ENCODE results near the gene EPYC. TPM values are rescaled to one million over a fixed set of nuclear protein-coding genes. Genes with fewer than 3 reads are reported as not detected.

EPYC gene
- total and polyA plus RNA-seq, 2 experiments from 2014 or later: not detected

DNA sequence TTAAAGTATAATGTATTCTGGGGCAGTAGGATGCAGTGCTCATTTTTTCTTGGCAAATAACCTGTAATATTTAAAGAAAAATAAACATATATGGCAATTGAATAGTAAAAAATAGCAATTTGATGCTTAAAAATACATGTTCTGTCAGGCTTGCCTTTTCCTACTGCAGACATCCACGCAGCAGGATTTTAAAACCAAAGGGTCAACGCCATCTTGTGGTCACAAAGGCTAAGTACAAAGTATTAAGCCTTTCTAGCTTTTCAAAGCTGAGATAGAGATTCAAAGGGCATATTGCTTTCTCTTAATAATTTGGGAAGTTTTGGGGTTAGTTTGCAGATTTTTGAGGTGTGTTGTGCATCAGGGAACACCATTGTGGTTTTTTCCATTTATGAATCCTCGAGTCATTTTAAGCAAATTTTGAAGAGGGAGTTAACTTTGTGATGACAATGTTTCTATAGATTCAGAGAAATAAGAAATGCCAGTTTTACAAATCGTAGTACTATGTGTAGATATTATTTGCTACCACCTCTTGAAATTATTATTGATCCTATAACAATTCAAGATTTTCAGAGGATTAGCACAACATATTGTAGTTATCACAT lies 45.1 kb downstream of the EPYC start:
- no peaks in the 10 kb centered on the region for H4K20me1 ChIP-seq (replicated peaks; ENCODE audit: insufficient read depth)
- H3K27ac ChIP-seq (ENCODE audit: low read depth): no peak overlapping the region
- TF ChIP-seq, protein P1, sequence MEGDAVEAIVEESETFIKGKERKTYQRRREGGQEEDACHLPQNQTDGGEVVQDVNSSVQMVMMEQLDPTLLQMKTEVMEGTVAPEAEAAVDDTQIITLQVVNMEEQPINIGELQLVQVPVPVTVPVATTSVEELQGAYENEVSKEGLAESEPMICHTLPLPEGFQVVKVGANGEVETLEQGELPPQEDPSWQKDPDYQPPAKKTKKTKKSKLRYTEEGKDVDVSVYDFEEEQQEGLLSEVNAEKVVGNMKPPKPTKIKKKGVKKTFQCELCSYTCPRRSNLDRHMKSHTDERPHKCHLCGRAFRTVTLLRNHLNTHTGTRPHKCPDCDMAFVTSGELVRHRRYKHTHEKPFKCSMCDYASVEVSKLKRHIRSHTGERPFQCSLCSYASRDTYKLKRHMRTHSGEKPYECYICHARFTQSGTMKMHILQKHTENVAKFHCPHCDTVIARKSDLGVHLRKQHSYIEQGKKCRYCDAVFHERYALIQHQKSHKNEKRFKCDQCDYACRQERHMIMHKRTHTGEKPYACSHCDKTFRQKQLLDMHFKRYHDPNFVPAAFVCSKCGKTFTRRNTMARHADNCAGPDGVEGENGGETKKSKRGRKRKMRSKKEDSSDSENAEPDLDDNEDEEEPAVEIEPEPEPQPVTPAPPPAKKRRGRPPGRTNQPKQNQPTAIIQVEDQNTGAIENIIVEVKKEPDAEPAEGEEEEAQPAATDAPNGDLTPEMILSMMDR (conservative IDR thresholded peaks at IDR 0.05; ENCODE audit: low read depth in 2 of 2): peak; percentile 74 to 75
- TF ChIP-seq JUNB (IDR thresholded peaks at IDR 0.05; ENCODE audit: unreplicated experiment): no peak
- no peak for TF ChIP-seq EZH2phosphoT487 (IDR thresholded peaks at IDR 0.05; ENCODE audit: unreplicated experiment)
- TF ChIP-seq ZNF114 (CRISPR knock-in tag; IDR thresholded peaks at IDR 0.05): no peak
- no peak for TF ChIP-seq POLR2AphosphoS5 (IDR thresholded peaks at IDR 0.05; ENCODE audit: low read depth)
- no peak for TF ChIP-seq NANOG (IDR thresholded peaks at IDR 0.05; ENCODE audit: borderline replicate concordance)
- TF ChIP-seq EZH2 (IDR thresholded peaks at IDR 0.05; ENCODE audit: low read depth, unreplicated experiment): no peak
- no peak for TF ChIP-seq STAT1 (IDR thresholded peaks at IDR 0.05; ENCODE audit: unreplicated experiment)
- no peaks in the 10 kb centered on the region for H3K27me3 ChIP-seq (ENCODE audit: insufficient read depth)
- no peak overlapping the region for H3K4me3 ChIP-seq
- no peaks in the 10 kb centered on the region for H3K36me3 ChIP-seq (ENCODE audit: insufficient read depth)
- DNase-seq (ENCODE audit: low spot score): peak; percentile 74
- Mint-ChIP-seq H3K27ac (no peak overlapping the region), H3K27me3 (ENCODE audit: insufficient read depth, low read depth, poor library complexity) (peaks cover 2% of the 10 kb centered on the region), H3K4me3 (no peak overlapping the region), H3K36me3 (ENCODE audit: low read depth) (no peaks in the 10 kb centered on the region; the same call in 2 of the 3 replicates), H3K9me3 (no peaks in the 10 kb centered on the region), H3K4me1 (no peaks in the 10 kb centered on the region)
- H3F3A ChIP-seq (replicated peaks; ENCODE audit: low read depth): no peaks in the 10 kb centered on the region
- no peaks in the 10 kb centered on the region for H3K9me2 ChIP-seq (ENCODE audit: insufficient read depth)
- H3K4me2 ChIP-seq: no peak overlapping the region
- no peaks in the 10 kb centered on the region for H3K79me2 ChIP-seq (replicated peaks; ENCODE audit: insufficient read depth)
- H3K4me1 ChIP-seq (ENCODE audit: insufficient read depth): no peaks in the 10 kb centered on the region
- H2AFZ ChIP-seq: no peak overlapping the region
- peak; percentile 56; the same call in 2 of the 3 replicates for ATAC-seq

DNA sequence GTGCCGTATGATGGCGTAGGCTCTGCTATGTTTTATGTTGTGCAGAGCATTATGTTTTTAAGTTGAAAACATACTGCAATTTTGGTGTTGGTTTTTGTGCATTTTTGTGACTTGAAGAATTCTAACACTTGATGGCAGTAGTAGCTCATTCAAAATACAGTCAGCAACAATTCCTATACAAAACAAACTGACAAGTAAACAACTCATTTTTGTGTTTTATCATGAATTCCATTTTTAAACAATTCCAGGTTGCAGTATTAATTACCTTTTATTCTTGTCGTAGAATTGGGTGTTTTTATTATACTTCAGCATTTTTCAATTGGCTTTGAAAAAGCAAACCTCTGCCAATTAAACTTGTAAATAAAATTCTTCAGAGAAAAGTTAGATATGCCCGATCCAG lies 45.7 kb downstream of the EPYC start:
- no peak for ATAC-seq
- peaks cover 2% of the 10 kb centered on the region for H3K27me3 Mint-ChIP-seq (ENCODE audit: insufficient read depth, low read depth, poor library complexity)
- TF ChIP-seq POLR2AphosphoS5 (IDR thresholded peaks at IDR 0.05; ENCODE audit: low read depth) (no peak), EZH2 (IDR thresholded peaks at IDR 0.05; ENCODE audit: low read depth, unreplicated experiment) (no peak), EZH2phosphoT487 (IDR thresholded peaks at IDR 0.05; ENCODE audit: unreplicated experiment) (no peak), STAT1 (IDR thresholded peaks at IDR 0.05; ENCODE audit: unreplicated experiment) (no peak), ZNF114 (CRISPR knock-in tag; IDR thresholded peaks at IDR 0.05) (no peak), CREB1 (CRISPR knock-in tag; IDR thresholded peaks at IDR 0.05; ENCODE audit: low read depth) (no peak), ZNF331 (CRISPR knock-in tag; IDR thresholded peaks at IDR 0.05; ENCODE audit: low read depth) (no peak)
- TF ChIP-seq, protein P2, sequence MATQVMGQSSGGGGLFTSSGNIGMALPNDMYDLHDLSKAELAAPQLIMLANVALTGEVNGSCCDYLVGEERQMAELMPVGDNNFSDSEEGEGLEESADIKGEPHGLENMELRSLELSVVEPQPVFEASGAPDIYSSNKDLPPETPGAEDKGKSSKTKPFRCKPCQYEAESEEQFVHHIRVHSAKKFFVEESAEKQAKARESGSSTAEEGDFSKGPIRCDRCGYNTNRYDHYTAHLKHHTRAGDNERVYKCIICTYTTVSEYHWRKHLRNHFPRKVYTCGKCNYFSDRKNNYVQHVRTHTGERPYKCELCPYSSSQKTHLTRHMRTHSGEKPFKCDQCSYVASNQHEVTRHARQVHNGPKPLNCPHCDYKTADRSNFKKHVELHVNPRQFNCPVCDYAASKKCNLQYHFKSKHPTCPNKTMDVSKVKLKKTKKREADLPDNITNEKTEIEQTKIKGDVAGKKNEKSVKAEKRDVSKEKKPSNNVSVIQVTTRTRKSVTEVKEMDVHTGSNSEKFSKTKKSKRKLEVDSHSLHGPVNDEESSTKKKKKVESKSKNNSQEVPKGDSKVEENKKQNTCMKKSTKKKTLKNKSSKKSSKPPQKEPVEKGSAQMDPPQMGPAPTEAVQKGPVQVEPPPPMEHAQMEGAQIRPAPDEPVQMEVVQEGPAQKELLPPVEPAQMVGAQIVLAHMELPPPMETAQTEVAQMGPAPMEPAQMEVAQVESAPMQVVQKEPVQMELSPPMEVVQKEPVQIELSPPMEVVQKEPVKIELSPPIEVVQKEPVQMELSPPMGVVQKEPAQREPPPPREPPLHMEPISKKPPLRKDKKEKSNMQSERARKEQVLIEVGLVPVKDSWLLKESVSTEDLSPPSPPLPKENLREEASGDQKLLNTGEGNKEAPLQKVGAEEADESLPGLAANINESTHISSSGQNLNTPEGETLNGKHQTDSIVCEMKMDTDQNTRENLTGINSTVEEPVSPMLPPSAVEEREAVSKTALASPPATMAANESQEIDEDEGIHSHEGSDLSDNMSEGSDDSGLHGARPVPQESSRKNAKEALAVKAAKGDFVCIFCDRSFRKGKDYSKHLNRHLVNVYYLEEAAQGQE (IDR thresholded peaks at IDR 0.05; ENCODE audit: unreplicated experiment): no peak
- TF ChIP-seq, protein P1 (conservative IDR thresholded peaks at IDR 0.05; ENCODE audit: low read depth in 2 of 2): no peak; a peak in 1 of 4 replicates
- TF ChIP-seq, protein P3, sequence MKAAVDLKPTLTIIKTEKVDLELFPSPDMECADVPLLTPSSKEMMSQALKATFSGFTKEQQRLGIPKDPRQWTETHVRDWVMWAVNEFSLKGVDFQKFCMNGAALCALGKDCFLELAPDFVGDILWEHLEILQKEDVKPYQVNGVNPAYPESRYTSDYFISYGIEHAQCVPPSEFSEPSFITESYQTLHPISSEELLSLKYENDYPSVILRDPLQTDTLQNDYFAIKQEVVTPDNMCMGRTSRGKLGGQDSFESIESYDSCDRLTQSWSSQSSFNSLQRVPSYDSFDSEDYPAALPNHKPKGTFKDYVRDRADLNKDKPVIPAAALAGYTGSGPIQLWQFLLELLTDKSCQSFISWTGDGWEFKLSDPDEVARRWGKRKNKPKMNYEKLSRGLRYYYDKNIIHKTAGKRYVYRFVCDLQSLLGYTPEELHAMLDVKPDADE (IDR thresholded peaks at IDR 0.05): no peak

More for the DNA sequence above, 45.7 kb downstream of the EPYC start:
- Mint-ChIP-seq H3K36me3 (ENCODE audit: low read depth) (no peaks in the 10 kb centered on the region; the same call in 2 of the 3 replicates), H3K9me3 (no peaks in the 10 kb centered on the region), H3K27ac (no peak overlapping the region), H3K4me3 (no peak overlapping the region), H3K4me1 (no peaks in the 10 kb centered on the region)
- H3K27me3 ChIP-seq (ENCODE audit: insufficient read depth): no peaks in the 10 kb centered on the region
- H3K4me1 ChIP-seq (ENCODE audit: insufficient read depth): no peaks in the 10 kb centered on the region
- no peaks in the 10 kb centered on the region for H3K9me2 ChIP-seq (ENCODE audit: insufficient read depth)
- no peak overlapping the region for H3K4me3 ChIP-seq
- no peak overlapping the region for H3K4me2 ChIP-seq
- no peaks in the 10 kb centered on the region for H4K20me1 ChIP-seq (replicated peaks; ENCODE audit: insufficient read depth)
- no peak for DNase-seq (ENCODE audit: low spot score)
- no peaks in the 10 kb centered on the region for H3F3A ChIP-seq (replicated peaks; ENCODE audit: low read depth)
- no peak overlapping the region for H2AFZ ChIP-seq
- H3K36me3 ChIP-seq (ENCODE audit: insufficient read depth): no peaks in the 10 kb centered on the region
- no peaks in the 10 kb centered on the region for H3K79me2 ChIP-seq (replicated peaks; ENCODE audit: insufficient read depth)
- no peak overlapping the region for H3K27ac ChIP-seq (ENCODE audit: low read depth)
